Kidney epithelial cell (primary cell): ENCODE measurements around the gene LRP2BP. TPM values are rescaled to one million over a fixed set of nuclear protein-coding genes. Genes with fewer than 3 reads are reported as not detected.

Experiments
- DNase-seq: peaks from one replicate; pipeline ENCODE4 v3.0.0-alpha.2; 2010; ENCODE audit warnings: low read depth
- H3K27me3 ChIP-seq: 2 replicates; pipeline ENCODE4 v1.6.0; 2011; ENCODE audit warnings: low read length; ENCODE audit not compliant: control insufficient read depth, insufficient read depth
- H3K36me3 ChIP-seq: 2 replicates; pipeline ENCODE4 v1.5.1; 2011; ENCODE audit warnings: low read length; ENCODE audit not compliant: control insufficient read depth, insufficient read depth
- H3K4me3 ChIP-seq: 2 replicates; pipeline ENCODE4 v1.5.1; 2011; ENCODE audit warnings: low read depth, mild to moderate bottlenecking, control low read depth, low read length
- total RNA-seq: library from RNA; depleted of rRNA; stranded (reverse); fragments of >200 nt; gene quantifications from 2 replicates; pipeline ENCODE4 v1.2.3, GENCODE V29; 2015
- TF ChIP-seq, protein P1 (sequence below): IDR thresholded peaks from 2 replicates; pipeline ENCODE4 v1.5.1; 2011; ENCODE audit warnings: mild to moderate bottlenecking, moderate library complexity, low read length, control low read depth, inconsistent platforms; ENCODE audit not compliant: insufficient read depth, poor library complexity, severe bottlenecking

LRP2BP gene
- total RNA-seq, 1 donor from 2014 or later: 0.13 TPM

DNA sequence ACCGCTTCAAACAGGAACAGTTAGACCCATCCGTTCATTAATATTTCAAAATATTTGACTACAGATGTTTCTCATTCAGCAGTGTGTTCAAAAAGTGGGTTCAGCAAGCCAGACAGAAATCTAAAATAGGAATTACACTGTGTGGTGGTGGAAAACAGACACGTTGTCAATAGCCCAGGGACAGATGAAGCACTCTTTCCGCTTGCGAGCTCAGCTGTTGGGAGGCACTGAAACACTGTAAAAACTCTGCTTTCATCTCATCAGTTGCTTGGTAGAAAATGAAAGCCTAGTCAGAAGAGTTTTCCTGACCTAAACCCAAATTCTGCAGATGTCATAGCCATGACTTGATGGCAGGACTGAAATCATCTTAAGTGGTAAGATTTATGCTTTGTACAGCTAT, 38.5 kb downstream of the LRP2BP start:
- TF ChIP-seq, protein P1, sequence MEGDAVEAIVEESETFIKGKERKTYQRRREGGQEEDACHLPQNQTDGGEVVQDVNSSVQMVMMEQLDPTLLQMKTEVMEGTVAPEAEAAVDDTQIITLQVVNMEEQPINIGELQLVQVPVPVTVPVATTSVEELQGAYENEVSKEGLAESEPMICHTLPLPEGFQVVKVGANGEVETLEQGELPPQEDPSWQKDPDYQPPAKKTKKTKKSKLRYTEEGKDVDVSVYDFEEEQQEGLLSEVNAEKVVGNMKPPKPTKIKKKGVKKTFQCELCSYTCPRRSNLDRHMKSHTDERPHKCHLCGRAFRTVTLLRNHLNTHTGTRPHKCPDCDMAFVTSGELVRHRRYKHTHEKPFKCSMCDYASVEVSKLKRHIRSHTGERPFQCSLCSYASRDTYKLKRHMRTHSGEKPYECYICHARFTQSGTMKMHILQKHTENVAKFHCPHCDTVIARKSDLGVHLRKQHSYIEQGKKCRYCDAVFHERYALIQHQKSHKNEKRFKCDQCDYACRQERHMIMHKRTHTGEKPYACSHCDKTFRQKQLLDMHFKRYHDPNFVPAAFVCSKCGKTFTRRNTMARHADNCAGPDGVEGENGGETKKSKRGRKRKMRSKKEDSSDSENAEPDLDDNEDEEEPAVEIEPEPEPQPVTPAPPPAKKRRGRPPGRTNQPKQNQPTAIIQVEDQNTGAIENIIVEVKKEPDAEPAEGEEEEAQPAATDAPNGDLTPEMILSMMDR: no peak
- Histone ChIP-seq H3K4me3 (no peak overlapping the region), H3K27me3 (no peaks in the 10 kb centered on the region), H3K36me3 (no peaks in the 10 kb centered on the region)
- no peak for DNase-seq

DNA sequence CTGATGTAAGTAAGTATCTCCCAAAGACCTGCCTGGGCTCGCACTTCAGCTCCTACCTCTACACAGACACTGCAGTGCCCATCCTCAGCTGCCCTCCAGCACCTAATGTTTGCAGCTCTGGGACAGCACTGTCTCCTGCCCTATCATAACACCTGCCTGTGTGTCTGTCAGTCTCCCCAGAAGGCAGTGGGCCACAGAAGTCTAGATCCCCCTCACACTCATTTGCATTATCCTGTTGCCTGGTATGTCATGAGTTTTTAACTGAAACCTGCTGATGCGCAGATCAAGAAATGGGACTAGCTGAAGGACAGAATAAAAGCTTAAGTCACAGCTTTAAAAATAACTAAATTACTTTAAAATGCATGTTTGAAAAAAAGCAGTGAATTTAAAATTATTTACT, 43.0 kb downstream of the LRP2BP start:
- no peak overlapping the region for H3K4me3 ChIP-seq
- TF ChIP-seq, protein P1: no peak
- H3K36me3 ChIP-seq: no peaks in the 10 kb centered on the region
- DNase-seq: no peak
- no peaks in the 10 kb centered on the region for H3K27me3 ChIP-seq

DNA sequence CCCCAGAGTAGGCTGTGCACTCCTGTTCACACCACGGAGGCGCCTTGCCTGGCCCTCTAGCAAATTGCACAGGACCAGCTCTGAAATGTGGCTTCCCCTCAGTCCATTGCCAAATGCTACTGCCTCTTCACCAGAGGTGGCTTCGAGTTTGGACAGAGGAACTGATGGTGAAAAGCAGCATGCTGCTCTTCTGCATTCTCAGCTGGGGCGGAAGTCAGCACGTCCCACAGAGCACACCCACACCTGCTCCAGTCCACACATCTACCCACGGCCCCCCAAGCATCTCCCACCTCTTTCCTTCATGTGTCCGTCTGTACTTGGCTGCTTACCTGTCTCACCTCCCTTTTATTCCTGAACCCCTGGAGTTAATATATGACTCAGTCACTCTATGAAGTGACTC, 43.5 kb downstream of the LRP2BP start:
- H3K36me3 ChIP-seq: no peaks in the 10 kb centered on the region
- TF ChIP-seq, protein P1: no peak
- no peaks in the 10 kb centered on the region for H3K27me3 ChIP-seq
- H3K4me3 ChIP-seq: no peak overlapping the region
- no peak for DNase-seq

- TF ChIP-seq, protein P1: no peak
- Histone ChIP-seq H3K36me3 (no peaks in the 10 kb centered on the region), H3K27me3 (no peaks in the 10 kb centered on the region), H3K4me3 (no peak overlapping the region)
- DNase-seq: no peak
These were observed 44.0 kb downstream of the LRP2BP start for GRCh38 chr4:185351691-185352090.

GRCh38 chr4:185346975-185347601, 48.6 kb downstream of the LRP2BP start:
- no peak for DNase-seq
- no peaks in the 10 kb centered on the region for H3K36me3 ChIP-seq
- no peaks in the 10 kb centered on the region for H3K27me3 ChIP-seq
- no peak overlapping the region for H3K4me3 ChIP-seq
- TF ChIP-seq, protein P1: no peak

- no peaks in the 10 kb centered on the region for H3K27me3 ChIP-seq
- DNase-seq: no peak
- TF ChIP-seq, protein P1: no peak
- no peaks in the 10 kb centered on the region for H3K36me3 ChIP-seq
- H3K4me3 ChIP-seq: no peak overlapping the region
These were observed 50.8 kb downstream of the LRP2BP start for GRCh38 chr4:185344743-185345538.
